C4-2B (cell line): Measurements from ENCODE around the gene SLC30A2.

Experiments used
- ZFX ChIP-seq: fragments of 450-650 bp; IDR thresholded peaks from 2 replicates; pipeline ENCODE4 v1.6.1; 2017
- TF ChIP-seq, protein P1 (sequence below): fragments of 450-650 bp; conservative IDR thresholded peaks from 2 replicates; pipeline ENCODE4 v1.5.1; 2017; ENCODE audit warnings: mild to moderate bottlenecking

- TF ChIP-seq, protein P1, sequence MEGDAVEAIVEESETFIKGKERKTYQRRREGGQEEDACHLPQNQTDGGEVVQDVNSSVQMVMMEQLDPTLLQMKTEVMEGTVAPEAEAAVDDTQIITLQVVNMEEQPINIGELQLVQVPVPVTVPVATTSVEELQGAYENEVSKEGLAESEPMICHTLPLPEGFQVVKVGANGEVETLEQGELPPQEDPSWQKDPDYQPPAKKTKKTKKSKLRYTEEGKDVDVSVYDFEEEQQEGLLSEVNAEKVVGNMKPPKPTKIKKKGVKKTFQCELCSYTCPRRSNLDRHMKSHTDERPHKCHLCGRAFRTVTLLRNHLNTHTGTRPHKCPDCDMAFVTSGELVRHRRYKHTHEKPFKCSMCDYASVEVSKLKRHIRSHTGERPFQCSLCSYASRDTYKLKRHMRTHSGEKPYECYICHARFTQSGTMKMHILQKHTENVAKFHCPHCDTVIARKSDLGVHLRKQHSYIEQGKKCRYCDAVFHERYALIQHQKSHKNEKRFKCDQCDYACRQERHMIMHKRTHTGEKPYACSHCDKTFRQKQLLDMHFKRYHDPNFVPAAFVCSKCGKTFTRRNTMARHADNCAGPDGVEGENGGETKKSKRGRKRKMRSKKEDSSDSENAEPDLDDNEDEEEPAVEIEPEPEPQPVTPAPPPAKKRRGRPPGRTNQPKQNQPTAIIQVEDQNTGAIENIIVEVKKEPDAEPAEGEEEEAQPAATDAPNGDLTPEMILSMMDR: no peak
- no peak for TF ChIP-seq ZFX
Measured at GRCh38 chr1:26066160-26066559, 20.2 kb upstream of the SLC30A2 start.
